GM18498 (cell line): ENCODE measurements around the gene ALG13.
"Not testable (repeated sequence)": the region's sequence is repeated elsewhere in the genome, so short reads cannot be mapped to it uniquely, and the experiment has no call there.

Source experiments
- ATAC-seq: cut with Tn5 transposase; IDR thresholded peaks from one replicate; pipeline ENCODE4 v1.9.1; 2021; ENCODE audit warnings: mild to moderate bottlenecking, moderate library complexity; ENCODE audit not compliant: unreplicated experiment

The ALG13 gene

DNA sequence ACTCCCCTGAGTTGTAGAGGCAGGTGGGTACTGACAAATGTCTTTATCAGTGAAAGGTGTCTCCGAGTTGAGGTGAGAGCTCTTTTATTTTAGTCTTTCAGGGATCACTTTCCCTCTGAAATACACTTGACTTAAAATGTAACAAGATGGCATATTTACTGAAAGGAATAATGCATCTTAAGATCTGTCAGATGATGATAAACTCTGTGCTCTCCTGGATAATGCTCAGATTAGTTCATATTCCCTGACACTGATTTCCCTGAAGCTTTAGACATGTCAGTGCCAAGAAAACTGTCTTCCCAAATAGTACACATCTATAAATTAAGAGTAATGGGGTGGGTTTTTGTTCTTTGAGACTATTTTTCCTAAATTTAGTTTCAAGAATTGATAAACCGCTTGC is 75.5 kb downstream of the ALG13 start:
- ATAC-seq, result no peak

DNA sequence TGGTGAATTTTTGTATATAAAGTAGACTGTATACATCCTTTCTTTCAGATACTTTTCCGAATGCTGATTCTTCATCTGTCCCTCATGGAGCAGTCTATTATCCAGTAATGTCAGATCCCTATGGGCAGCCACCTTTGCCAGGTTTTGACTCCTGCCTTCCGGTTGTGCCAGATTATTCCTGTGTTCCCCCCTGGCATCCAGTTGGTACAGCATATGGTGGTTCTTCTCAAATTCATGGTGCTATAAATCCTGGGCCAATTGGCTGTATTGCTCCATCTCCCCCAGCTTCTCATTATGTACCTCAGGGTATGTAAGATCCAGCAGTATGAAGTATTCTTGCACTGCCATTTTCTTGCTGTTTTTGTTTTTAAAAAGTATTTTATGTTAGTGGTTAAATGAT is 78.7 kb downstream of the ALG13 start:
- ATAC-seq, result no peak

DNA sequence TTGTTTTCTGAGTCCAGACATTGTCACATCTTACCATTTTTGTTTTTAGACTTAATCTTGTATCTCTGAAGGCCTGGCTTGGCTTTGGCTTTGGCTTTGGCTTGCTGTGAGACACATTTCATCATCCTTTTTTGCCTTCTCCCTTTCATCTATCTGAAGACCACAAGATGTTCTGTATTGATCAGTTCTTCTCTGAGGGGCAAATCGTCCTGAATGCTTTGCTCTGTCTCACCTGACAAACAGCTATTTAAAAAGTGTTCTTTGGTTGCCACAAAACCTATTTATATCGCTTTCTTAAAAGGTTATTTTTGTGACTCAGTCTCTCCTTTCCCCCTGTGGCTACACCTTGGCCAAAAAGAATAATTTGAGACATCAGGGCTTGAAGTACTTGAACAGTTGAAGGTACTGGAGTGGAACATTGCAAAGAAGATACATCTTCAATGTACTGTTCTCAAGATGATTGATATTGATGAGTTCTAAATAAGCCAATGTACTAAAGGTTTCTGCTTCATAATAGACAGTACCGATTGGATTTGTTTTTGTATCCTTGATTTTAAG is 80.7 kb downstream of the ALG13 start:
- no peak for ATAC-seq

DNA sequence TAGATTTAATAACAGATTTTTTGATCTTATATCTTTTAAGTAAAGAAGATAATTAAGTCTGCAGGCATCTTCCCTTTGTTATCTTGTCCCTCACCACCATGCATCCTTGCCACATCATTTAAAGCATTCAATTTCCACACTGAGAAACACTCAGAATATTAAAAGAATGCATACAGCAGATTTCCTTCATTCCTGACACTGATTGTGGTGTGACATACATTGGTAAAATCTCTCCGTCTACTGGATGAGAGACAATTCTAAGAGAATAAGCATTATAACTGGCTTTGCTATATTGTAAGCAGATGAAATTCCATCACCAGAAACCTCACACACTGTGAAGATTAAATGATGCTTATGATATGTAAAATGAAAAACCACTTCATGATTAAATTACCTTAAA is 97.6 kb downstream of the ALG13 start:
- ATAC-seq, result no peak

DNA sequence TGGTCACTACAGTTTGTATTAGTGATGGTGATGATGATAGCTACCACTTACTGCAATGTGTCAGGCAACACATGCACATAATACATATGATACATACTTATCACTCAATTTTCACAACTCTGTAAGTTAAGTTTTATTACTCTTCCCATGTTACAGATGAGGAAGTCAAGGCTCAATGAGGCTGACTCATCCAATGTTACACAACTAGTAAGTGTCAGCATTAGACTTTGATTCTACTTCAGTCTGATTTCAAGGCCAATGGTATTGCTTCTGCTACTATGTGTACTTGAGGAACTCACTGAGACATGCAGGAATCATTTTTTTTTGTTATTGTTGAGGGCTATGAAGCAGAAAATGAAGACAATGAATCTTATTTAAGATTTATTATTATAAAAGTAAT is 98.6 kb downstream of the ALG13 start:
- ATAC-seq, result no peak

DNA sequence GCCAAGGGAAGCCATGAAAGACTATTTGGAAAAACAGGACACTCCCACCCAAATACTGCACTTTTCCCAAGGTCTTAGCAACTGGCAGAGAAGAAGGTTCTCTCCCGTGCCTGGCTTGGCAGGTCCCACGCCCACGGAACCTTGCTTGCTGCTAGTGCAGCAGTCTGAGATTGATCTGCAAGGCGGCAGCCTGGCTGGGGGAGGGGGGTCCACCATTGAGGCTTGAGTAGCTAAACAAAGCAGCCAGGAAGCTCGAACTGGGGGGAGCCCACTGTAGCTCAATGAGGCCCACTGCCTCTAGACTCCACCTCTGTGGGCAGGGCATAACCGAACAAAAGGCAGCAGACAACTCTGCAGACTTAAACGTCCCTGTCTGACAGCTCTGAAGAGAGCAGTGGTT is 103.7 kb downstream of the ALG13 start:
- no peak for ATAC-seq

DNA sequence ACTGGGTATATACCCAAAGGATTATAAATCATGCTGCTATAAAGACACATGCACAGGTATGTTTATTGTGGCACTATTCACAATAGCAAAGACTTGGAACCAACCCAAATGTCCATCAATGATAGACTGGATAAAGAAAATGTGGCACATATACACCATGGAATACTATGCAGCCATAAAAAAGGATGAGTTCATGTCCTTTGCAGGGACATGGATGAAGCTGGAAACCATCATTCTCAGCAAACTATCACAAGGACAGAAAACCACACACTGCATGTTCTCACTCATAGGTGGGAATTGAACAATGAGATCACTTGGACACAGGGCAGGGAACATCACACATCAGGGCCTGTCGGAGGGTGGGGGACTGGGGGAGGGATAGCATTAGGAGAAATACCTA is 109.1 kb downstream of the ALG13 start:
- not testable (repeated sequence) for ATAC-seq
